H9 (cell line): ENCODE data around the gene HLA-E. TPM values are rescaled to one million over a fixed set of nuclear protein-coding genes. Genes with fewer than 3 reads are reported as not detected.

Experiments used
- DNase-seq: peaks from one replicate; pipeline ENCODE4 v3.0.0-alpha.2; 2017
- H2AFZ ChIP-seq: one replicate; pipeline ENCODE4 v1.6.1; 2013; ENCODE audit warnings: mild to moderate bottlenecking, low read length, control low read depth, moderate library complexity
- H2AK5ac ChIP-seq: 2 replicates; pipeline ENCODE4 v1.6.1; 2013; ENCODE audit warnings: low read length, control low read depth, mixed read lengths; ENCODE audit not compliant: insufficient read length
- H2BK120ac ChIP-seq: one replicate; pipeline ENCODE4 v1.6.1; 2013; ENCODE audit warnings: low read depth, mild to moderate bottlenecking, low read length, control low read depth, inconsistent platforms; ENCODE audit not compliant: poor library complexity, severe bottlenecking
- H2BK12ac ChIP-seq: 2 replicates; pipeline ENCODE4 v1.6.1; 2013; ENCODE audit warnings: low read length, control low read depth, mixed read lengths, low read depth; ENCODE audit not compliant: insufficient read length
- H2BK15ac ChIP-seq: 2 replicates; pipeline ENCODE4 v1.6.1; 2013; ENCODE audit warnings: low read depth, low read length, control low read depth
- H2BK20ac ChIP-seq: one replicate; pipeline ENCODE4 v1.6.1; 2013; ENCODE audit warnings: low read depth, mild to moderate bottlenecking, low read length, control low read depth, inconsistent platforms; ENCODE audit not compliant: poor library complexity, severe bottlenecking
- H2BK5ac ChIP-seq: 2 replicates; pipeline ENCODE4 v1.6.1; 2013; ENCODE audit warnings: low read length, control low read depth, mixed read lengths; ENCODE audit not compliant: insufficient read length
- H3K14ac ChIP-seq: 2 replicates; pipeline ENCODE4 v1.6.1; 2013; ENCODE audit warnings: low read length, control low read depth; ENCODE audit not compliant: insufficient read depth
- H3K18ac ChIP-seq: 2 replicates; pipeline ENCODE4 v1.6.1; 2013; ENCODE audit warnings: low read depth, mild to moderate bottlenecking, mixed read lengths, low read length, control low read depth; ENCODE audit not compliant: insufficient read length
- H3K23ac ChIP-seq: 2 replicates; pipeline ENCODE4 v1.6.1; 2013; ENCODE audit warnings: low read length, control low read depth, mixed read lengths, low read depth; ENCODE audit not compliant: insufficient read length
- H3K23me2 ChIP-seq: 2 replicates; pipeline ENCODE4 v1.6.1; 2013; ENCODE audit warnings: low read depth, mild to moderate bottlenecking, mixed read lengths, low read length, control low read depth; ENCODE audit not compliant: insufficient read length, poor library complexity, severe bottlenecking
- H3K27ac ChIP-seq: 2 replicates; pipeline ENCODE4 v1.5.1; 2013; ENCODE audit warnings: low read length, control low read depth, mixed read lengths, low read depth; ENCODE audit not compliant: insufficient read length
- H3K27me3 ChIP-seq: 2 replicates; pipeline ENCODE4 v1.6.1; 2013; ENCODE audit warnings: low read length, control low read depth, inconsistent platforms; ENCODE audit not compliant: insufficient read depth
- H3K4ac ChIP-seq: 2 replicates; pipeline ENCODE4 v1.6.1; 2013; ENCODE audit warnings: low read depth, mild to moderate bottlenecking, control low read depth, inconsistent platforms, low read length, moderate library complexity
- H3K4me1 ChIP-seq: 2 replicates; pipeline ENCODE4 v1.6.1; 2013; ENCODE audit warnings: low read length, control low read depth, inconsistent platforms; ENCODE audit not compliant: insufficient read depth
- H3K4me2 ChIP-seq: 2 replicates; pipeline ENCODE4 v1.6.1; 2013; ENCODE audit warnings: low read length, control low read depth, mixed read lengths; ENCODE audit not compliant: insufficient read length, insufficient read depth
- H3K56ac ChIP-seq: 2 replicates; pipeline ENCODE4 v1.6.1; 2013; ENCODE audit warnings: low read depth, mild to moderate bottlenecking, mixed read lengths, low read length, control low read depth; ENCODE audit not compliant: insufficient read length
- H3K79me1 ChIP-seq: 2 replicates; pipeline ENCODE4 v1.6.1; 2013; ENCODE audit warnings: low read depth, mild to moderate bottlenecking, moderate library complexity, low read length, control low read depth, inconsistent platforms; ENCODE audit not compliant: insufficient read depth, poor library complexity, severe bottlenecking
- H3K79me2 ChIP-seq: 2 replicates; pipeline ENCODE4 v1.6.1; 2013; ENCODE audit warnings: low read length, control low read depth, inconsistent platforms; ENCODE audit not compliant: insufficient read depth
- H3K9ac ChIP-seq: 2 replicates; pipeline ENCODE4 v1.6.1; 2013; ENCODE audit warnings: low read length, control low read depth, mixed read lengths; ENCODE audit not compliant: insufficient read length; ENCODE audit errors: extremely low read depth
- H3K9me3 ChIP-seq: one replicate; pipeline ENCODE4 v1.6.1; 2013; ENCODE audit warnings: low read depth, low read length, inconsistent platforms; ENCODE audit not compliant: control insufficient read depth
- H3T11ph ChIP-seq: one replicate; pipeline ENCODE4 v1.6.1; 2013; ENCODE audit warnings: mild to moderate bottlenecking, low read length, control low read depth, inconsistent platforms
- H4K20me1 ChIP-seq: one replicate; pipeline ENCODE4 v1.6.1; 2013; ENCODE audit not compliant: control insufficient read depth, insufficient read length, insufficient read depth
- H4K5ac ChIP-seq: 2 replicates; pipeline ENCODE4 v1.6.1; 2013; ENCODE audit warnings: low read depth, mild to moderate bottlenecking, mixed read lengths, low read length, control low read depth; ENCODE audit not compliant: insufficient read length
- H4K8ac ChIP-seq: replicated peaks from 2 replicates; pipeline ENCODE4 v1.6.1; 2013; ENCODE audit warnings: low read length, control low read depth, mixed read lengths, low read depth; ENCODE audit not compliant: insufficient read length
- H4K91ac ChIP-seq: 2 replicates; pipeline ENCODE4 v1.6.1; 2013; ENCODE audit warnings: low read depth, mild to moderate bottlenecking, moderate library complexity, mixed read lengths, low read length, control low read depth; ENCODE audit not compliant: insufficient read length
- H3K27ac Mint-ChIP-seq, 3 experiments: 2 replicates in 2 of 3; 3 replicates in 1 of 3; pipeline ENCODE4 v1.8.0; 2020 to 2021; ENCODE audit warnings: mixed read lengths in 3 of 3, mild to moderate bottlenecking in 1 of 3, moderate library complexity in 1 of 3
- H3K27me3 Mint-ChIP-seq: 2 replicates; pipeline ENCODE4 v1.8.0; 2021; ENCODE audit warnings: low read depth, mild to moderate bottlenecking, moderate library complexity, mixed read lengths
- H3K36me3 Mint-ChIP-seq, 3 experiments: 2 replicates in 2 of 3; 3 replicates in 1 of 3; pipeline ENCODE4 v1.8.0; 2020 to 2021; ENCODE audit warnings: low read depth in 3 of 3, mixed read lengths in 3 of 3; ENCODE audit not compliant: insufficient read depth in 1 of 3
- H3K4me1 Mint-ChIP-seq, 2 experiments: 2 replicates each; pipeline ENCODE4 v1.8.0; 2020; ENCODE audit warnings: mixed read lengths in 2 of 2
- H3K4me3 Mint-ChIP-seq, 2 experiments: 2 replicates in 1 of 2; 3 replicates in 1 of 2; pipeline ENCODE4 v1.8.0; 2020 to 2021; ENCODE audit warnings: mild to moderate bottlenecking in 2 of 2, mixed read lengths in 2 of 2, moderate library complexity in 1 of 2
- H3K9me3 Mint-ChIP-seq, 2 experiments: 2 replicates in 1 of 2; 3 replicates in 1 of 2; pipeline ENCODE4 v1.8.0; 2020; ENCODE audit warnings: mild to moderate bottlenecking in 2 of 2, mixed read lengths in 2 of 2, moderate library complexity in 1 of 2
- WGBS: extraction: QIAGEN DNeasy Blood & Tissue Kit; methylation state at CpG from one replicate; pipeline ENCODE4 v1.1.7; 2013; ENCODE audit warnings: missing lambda C conversion rate, low lambda C conversion rate, mixed read lengths; ENCODE audit not compliant: insufficient read length; ENCODE audit errors: extremely low coverage; 5-methylcytosine and 5-hydroxymethylcytosine counted together
- total RNA-seq: library from RNA; stranded (reverse); gene quantifications from 2 replicates; pipeline ENCODE4 v1.2.1, GENCODE V29; 2021
- TF ChIP-seq, protein P1 (sequence below): fragments of 200-600 bp; sonication (generic); conservative IDR thresholded peaks from 3 replicates; pipeline ENCODE4 v1.8.0; 2021; ENCODE audit warnings: antibody characterized with exemption, mild to moderate bottlenecking

The HLA-E gene
- total RNA-seq, 1 experiment from 2014 or later, result 28.1 TPM

DNA sequence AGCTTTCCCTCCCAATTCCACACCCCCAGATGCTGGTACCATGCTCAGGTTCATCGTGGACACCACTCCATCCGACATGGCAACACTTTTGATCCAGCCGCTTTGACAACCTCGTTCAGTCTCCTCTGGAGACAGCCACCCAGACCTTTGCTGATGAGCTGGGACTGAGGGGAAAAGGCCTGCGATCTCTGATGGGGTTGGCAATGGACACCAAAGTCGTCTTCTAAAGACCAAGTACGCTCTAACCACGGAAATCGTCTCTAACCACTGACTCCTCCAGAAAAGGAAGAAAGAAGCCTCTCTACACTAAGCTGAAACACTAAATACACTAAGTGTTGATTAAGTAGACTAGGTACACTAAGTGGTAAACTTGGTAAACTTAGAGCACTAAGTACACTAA, 26.1 kb upstream of the HLA-E start:
- Histone ChIP-seq H2BK12ac (no peak overlapping the region), H2AFZ (no peak overlapping the region), H3K79me1 (no peaks in the 10 kb centered on the region), H2AK5ac (no peak overlapping the region), H2BK15ac (no peak overlapping the region), H3K14ac (no peak overlapping the region; the same call in 1 of the 2 replicates), H3T11ph (no peak overlapping the region), H4K20me1 (no peaks in the 10 kb centered on the region), H3K23ac (no peak overlapping the region), H3K18ac (no peak overlapping the region), H3K9me3 (no peaks in the 10 kb centered on the region), H3K23me2 (no peaks in the 10 kb centered on the region), H3K4me1 (no peaks in the 10 kb centered on the region), H2BK120ac (no peak overlapping the region), H3K79me2 (no peaks in the 10 kb centered on the region), H2BK5ac (no peak overlapping the region), H4K91ac (no peak overlapping the region), H3K9ac (no peak overlapping the region), H3K4me2 (no peak overlapping the region), H3K27me3 (peaks cover 75% of the 10 kb centered on the region), H3K56ac (no peak overlapping the region), H3K27ac (no peak overlapping the region), H4K8ac (no peak overlapping the region), H4K5ac (no peak overlapping the region), H2BK20ac (no peak overlapping the region), H3K4ac (no peak overlapping the region)
- H3K27me3 Mint-ChIP-seq, result peaks cover 99% of the 10 kb centered on the region
- H3K27ac Mint-ChIP-seq, result no peak overlapping the region
- TF ChIP-seq, protein P1, sequence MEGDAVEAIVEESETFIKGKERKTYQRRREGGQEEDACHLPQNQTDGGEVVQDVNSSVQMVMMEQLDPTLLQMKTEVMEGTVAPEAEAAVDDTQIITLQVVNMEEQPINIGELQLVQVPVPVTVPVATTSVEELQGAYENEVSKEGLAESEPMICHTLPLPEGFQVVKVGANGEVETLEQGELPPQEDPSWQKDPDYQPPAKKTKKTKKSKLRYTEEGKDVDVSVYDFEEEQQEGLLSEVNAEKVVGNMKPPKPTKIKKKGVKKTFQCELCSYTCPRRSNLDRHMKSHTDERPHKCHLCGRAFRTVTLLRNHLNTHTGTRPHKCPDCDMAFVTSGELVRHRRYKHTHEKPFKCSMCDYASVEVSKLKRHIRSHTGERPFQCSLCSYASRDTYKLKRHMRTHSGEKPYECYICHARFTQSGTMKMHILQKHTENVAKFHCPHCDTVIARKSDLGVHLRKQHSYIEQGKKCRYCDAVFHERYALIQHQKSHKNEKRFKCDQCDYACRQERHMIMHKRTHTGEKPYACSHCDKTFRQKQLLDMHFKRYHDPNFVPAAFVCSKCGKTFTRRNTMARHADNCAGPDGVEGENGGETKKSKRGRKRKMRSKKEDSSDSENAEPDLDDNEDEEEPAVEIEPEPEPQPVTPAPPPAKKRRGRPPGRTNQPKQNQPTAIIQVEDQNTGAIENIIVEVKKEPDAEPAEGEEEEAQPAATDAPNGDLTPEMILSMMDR, result no peak
- no peaks in the 10 kb centered on the region; a peak in 2 of 7 replicates for H3K36me3 Mint-ChIP-seq
- H3K9me3 Mint-ChIP-seq, result peaks cover 0 to 3% of the 10 kb centered on the region in 2 experiments; a peak in 1 of 5 replicates
- no CpG with 5 or more reads among the region's 9 CpGs for WGBS
- H3K4me1 Mint-ChIP-seq, result peaks cover 9 to 11% of the 10 kb centered on the region in 2 experiments
- no peak for DNase-seq
- H3K4me3 Mint-ChIP-seq, result no peak overlapping the region
